ENCODE results near the gene SYT14.

DNA sequence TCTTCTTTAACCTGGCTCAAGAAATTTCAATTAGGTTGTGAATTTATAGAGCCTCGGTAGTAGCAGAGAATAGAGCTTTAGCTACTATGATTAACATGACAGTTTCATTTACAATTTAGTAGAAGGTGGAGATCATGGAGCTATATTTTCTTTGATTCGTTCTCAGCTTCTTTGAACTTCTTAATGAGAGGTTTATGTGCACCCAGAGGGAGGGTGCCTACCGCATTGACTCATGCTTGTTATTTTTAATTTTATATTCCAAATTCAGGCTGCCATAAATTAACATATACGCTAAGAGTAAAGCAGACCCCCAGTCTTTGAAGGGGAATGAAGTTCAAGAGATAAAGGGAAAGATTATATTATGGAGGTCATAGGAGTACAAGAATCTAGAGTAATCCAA lies 24.4 kb downstream of the SYT14 start:
- TF ChIP-seq, protein P1, sequence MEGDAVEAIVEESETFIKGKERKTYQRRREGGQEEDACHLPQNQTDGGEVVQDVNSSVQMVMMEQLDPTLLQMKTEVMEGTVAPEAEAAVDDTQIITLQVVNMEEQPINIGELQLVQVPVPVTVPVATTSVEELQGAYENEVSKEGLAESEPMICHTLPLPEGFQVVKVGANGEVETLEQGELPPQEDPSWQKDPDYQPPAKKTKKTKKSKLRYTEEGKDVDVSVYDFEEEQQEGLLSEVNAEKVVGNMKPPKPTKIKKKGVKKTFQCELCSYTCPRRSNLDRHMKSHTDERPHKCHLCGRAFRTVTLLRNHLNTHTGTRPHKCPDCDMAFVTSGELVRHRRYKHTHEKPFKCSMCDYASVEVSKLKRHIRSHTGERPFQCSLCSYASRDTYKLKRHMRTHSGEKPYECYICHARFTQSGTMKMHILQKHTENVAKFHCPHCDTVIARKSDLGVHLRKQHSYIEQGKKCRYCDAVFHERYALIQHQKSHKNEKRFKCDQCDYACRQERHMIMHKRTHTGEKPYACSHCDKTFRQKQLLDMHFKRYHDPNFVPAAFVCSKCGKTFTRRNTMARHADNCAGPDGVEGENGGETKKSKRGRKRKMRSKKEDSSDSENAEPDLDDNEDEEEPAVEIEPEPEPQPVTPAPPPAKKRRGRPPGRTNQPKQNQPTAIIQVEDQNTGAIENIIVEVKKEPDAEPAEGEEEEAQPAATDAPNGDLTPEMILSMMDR (IDR thresholded peaks at IDR 0.05): no peak
- no peak for TF ChIP-seq POLR2A (IDR thresholded peaks at IDR 0.05)
- TF ChIP-seq POLR2AphosphoS5 (IDR thresholded peaks at IDR 0.05; ENCODE audit: insufficient read depth in 1 of 2, low read depth in 1 of 2): no peak

Measured in vagina (tissue), 2 donors.